ENCODE results near the gene SYCE3. TPM values are rescaled to one million over a fixed set of nuclear protein-coding genes. Genes with fewer than 3 reads are reported as not detected.

SYCE3 gene
- polyA plus RNA-seq, 3 donors, result 1.9 to 3.1 TPM; not detected in 1

DNA sequence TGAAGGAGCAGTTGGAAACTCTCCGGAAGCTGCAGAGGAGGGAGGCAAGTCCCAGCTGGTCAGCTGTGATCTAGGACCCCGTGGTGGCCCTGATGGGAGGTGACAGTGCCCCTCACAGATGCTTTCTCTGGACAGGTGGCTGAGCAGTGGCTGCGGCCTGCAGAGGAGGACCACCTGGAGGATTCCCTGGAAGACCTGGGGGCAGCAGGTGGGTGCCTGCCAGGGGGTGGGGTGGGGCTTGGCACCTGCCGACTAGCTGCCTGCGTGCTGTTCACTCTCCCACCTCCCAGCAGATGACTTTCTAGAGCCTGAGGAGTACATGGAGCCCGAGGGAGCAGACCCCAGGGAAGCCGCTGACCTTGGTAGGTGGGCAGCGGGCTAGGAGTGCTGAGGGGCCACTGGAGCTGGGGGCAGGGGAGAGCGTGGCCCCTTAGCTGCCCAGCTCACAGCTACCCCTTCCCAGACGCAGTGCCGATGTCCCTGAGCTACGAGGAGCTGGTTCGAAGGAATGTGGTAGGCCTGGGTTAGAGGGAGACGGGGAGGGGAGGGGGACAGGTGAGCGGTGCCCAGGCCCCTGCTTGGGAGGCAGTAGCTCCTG, 40.4 kb downstream of the SYCE3 start:
- Histone ChIP-seq H3K4me3 (replicated peaks in 1 of 3; ENCODE audit: low read depth in 2 of 3, low read length in 3 of 3) (no peak overlapping the region), H3K79me2 (ENCODE audit: insufficient read depth, low read length) (peaks cover 31% of the 10 kb centered on the region), H3K36me3 (replicated peaks in 1 of 2; ENCODE audit: control insufficient read depth in 1 of 2, insufficient read depth in 2 of 2, low read length in 2 of 2) (peaks cover 54 to 66% of the 10 kb centered on the region in 2 donors), H3K4me2 (replicated peaks; ENCODE audit: extremely low read depth, low read length, poor library complexity, severe bottlenecking) (no peak overlapping the region), H3K27ac (ENCODE audit: low read depth in 1 of 2, low read length in 2 of 2) (no peak overlapping the region), H4K20me1 (ENCODE audit: insufficient read depth, low read length) (peaks cover 62% of the 10 kb centered on the region), H3K9me3 (replicated peaks in 1 of 2; ENCODE audit: control insufficient read depth in 1 of 2, insufficient read depth in 1 of 2, low read length in 2 of 2) (no peaks in the 10 kb centered on the region), H3K27me3 (ENCODE audit: control insufficient read depth in 2 of 2, insufficient read depth in 2 of 2, low read length in 2 of 2) (no peaks in the 10 kb centered on the region), H3K4me1 (ENCODE audit: control insufficient read depth in 1 of 2, insufficient read depth in 2 of 2, low read length in 2 of 2) (peaks cover 19 to 36% of the 10 kb centered on the region in 2 donors), H2AFZ (ENCODE audit: insufficient read depth, low read depth, low read length, poor library complexity, severe bottlenecking) (no peak overlapping the region), H3K9ac (ENCODE audit: insufficient read depth, low read length, poor library complexity, severe bottlenecking) (no peak overlapping the region)
- H3K27ac Mint-ChIP-seq, result peak overlapping the region in 2 of 7 donors; percentile 40 to 46
- TF ChIP-seq, protein P1, sequence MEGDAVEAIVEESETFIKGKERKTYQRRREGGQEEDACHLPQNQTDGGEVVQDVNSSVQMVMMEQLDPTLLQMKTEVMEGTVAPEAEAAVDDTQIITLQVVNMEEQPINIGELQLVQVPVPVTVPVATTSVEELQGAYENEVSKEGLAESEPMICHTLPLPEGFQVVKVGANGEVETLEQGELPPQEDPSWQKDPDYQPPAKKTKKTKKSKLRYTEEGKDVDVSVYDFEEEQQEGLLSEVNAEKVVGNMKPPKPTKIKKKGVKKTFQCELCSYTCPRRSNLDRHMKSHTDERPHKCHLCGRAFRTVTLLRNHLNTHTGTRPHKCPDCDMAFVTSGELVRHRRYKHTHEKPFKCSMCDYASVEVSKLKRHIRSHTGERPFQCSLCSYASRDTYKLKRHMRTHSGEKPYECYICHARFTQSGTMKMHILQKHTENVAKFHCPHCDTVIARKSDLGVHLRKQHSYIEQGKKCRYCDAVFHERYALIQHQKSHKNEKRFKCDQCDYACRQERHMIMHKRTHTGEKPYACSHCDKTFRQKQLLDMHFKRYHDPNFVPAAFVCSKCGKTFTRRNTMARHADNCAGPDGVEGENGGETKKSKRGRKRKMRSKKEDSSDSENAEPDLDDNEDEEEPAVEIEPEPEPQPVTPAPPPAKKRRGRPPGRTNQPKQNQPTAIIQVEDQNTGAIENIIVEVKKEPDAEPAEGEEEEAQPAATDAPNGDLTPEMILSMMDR (IDR thresholded peaks at IDR 0.05), result no peak
- H3K36me3 Mint-ChIP-seq, result peaks cover 31 to 65% of the 10 kb centered on the region in 2 donors
- peaks cover 0 to 1% (median 0%) of the 10 kb centered on the region in 7 donors for H3K9me3 Mint-ChIP-seq
- intact Hi-C loops (cut with micrococcal nuclease), result no loop called here
- 97% methylated on average over 3 of the region's 15 CpGs for WGBS (ENCODE audit: insufficient coverage)
- no peak overlapping the region for H3K4me3 Mint-ChIP-seq
- H3K4me1 Mint-ChIP-seq, result peaks cover 16% of the 10 kb centered on the region
- DNase-seq, result no peak
- peaks cover 0 to under 1% (median 0%) of the 10 kb centered on the region in 3 donors for H3K27me3 Mint-ChIP-seq (ENCODE audit: low read depth in 3 of 3)

GRCh38 chr22:50521710-50522109, 41.0 kb downstream of the SYCE3 start:
- peaks cover 10% of the 10 kb centered on the region for H3K4me1 Mint-ChIP-seq
- H3K27ac ChIP-seq (ENCODE audit: low read depth in 1 of 2, low read length in 2 of 2), result no peak overlapping the region
- H3K4me2 ChIP-seq (replicated peaks; ENCODE audit: extremely low read depth, low read length, poor library complexity, severe bottlenecking), result no peak overlapping the region
- H3K27me3 ChIP-seq (ENCODE audit: control insufficient read depth in 2 of 2, insufficient read depth in 2 of 2, low read length in 2 of 2), result no peaks in the 10 kb centered on the region
- H3K9ac ChIP-seq (ENCODE audit: insufficient read depth, low read length, poor library complexity, severe bottlenecking), result no peak overlapping the region
- intact Hi-C loops (cut with micrococcal nuclease), result no loop called here
- H3K79me2 ChIP-seq (ENCODE audit: insufficient read depth, low read length), result peaks cover 28% of the 10 kb centered on the region
- 92% methylated on average over 10 of the region's 10 CpGs for WGBS (ENCODE audit: insufficient coverage)
- TF ChIP-seq, protein P1 (IDR thresholded peaks at IDR 0.05), result no peak
- peaks cover 56% of the 10 kb centered on the region for H4K20me1 ChIP-seq (ENCODE audit: insufficient read depth, low read length)
- no peak overlapping the region for H2AFZ ChIP-seq (ENCODE audit: insufficient read depth, low read depth, low read length, poor library complexity, severe bottlenecking)
- DNase-seq, result no peak
- peaks cover 15 to 30% of the 10 kb centered on the region in 2 donors for H3K4me1 ChIP-seq (ENCODE audit: control insufficient read depth in 1 of 2, insufficient read depth in 2 of 2, low read length in 2 of 2)
- H3K4me3 ChIP-seq (replicated peaks in 1 of 3; ENCODE audit: low read depth in 2 of 3, low read length in 3 of 3), result no peak overlapping the region
- peaks cover 30 to 67% of the 10 kb centered on the region in 2 donors for H3K36me3 Mint-ChIP-seq
- no peaks in the 10 kb centered on the region for H3K9me3 ChIP-seq (replicated peaks in 1 of 2; ENCODE audit: control insufficient read depth in 1 of 2, insufficient read depth in 1 of 2, low read length in 2 of 2)
- peaks cover 0 to 1% (median 0%) of the 10 kb centered on the region in 7 donors for H3K9me3 Mint-ChIP-seq
- H3K4me3 Mint-ChIP-seq, result no peak overlapping the region
- H3K27me3 Mint-ChIP-seq (ENCODE audit: low read depth in 3 of 3), result peaks cover 0 to 2% (median 0%) of the 10 kb centered on the region in 3 donors
- H3K27ac Mint-ChIP-seq, result no peak overlapping the region
- H3K36me3 ChIP-seq (replicated peaks in 1 of 2; ENCODE audit: control insufficient read depth in 1 of 2, insufficient read depth in 2 of 2, low read length in 2 of 2), result peaks cover 53 to 71% of the 10 kb centered on the region in 2 donors

Measured in CD14-positive monocyte (primary cell).